Measurements from ENCODE around the gene CENPB. TPM values are rescaled to one million over a fixed set of nuclear protein-coding genes. Genes with fewer than 3 reads are reported as not detected.
A peak's percentile ranks its signal among the peaks of the same experiment; 100 is the strongest.

The CENPB gene
- total and polyA plus RNA-seq, 2 of the 4 experiments (the other 2 are of a cell fraction) = 45.7 to 59.1 TPM

GRCh38 chr20:3768342-3769130 lies 18.0 kb downstream of the CENPB start:
- H2BK120ac ChIP-seq (ENCODE audit: low read depth, low read length) = peak overlapping the region; percentile 8; the same call in 1 of the 2 replicates
- peak overlapping the region; percentile 67 for H3K4me3 ChIP-seq (ENCODE audit: insufficient read depth, low read depth, low read length)
- 3% methylated on average over 12 of the region's 51 CpGs; no CpG with 5 or more reads in 1 of the 2 experiments for WGBS, 2 experiments (ENCODE audit: extremely low coverage in 2 of 2, insufficient read length in 1 of 2)
- H3K9me1 ChIP-seq (ENCODE audit: insufficient read depth, low read length) = no peaks in the 10 kb centered on the region; the same call in 1 of the 2 replicates
- H4K91ac ChIP-seq (ENCODE audit: insufficient read depth, low read depth, low read length) = peak overlapping the region; percentile 64
- H3K36me3 ChIP-seq (ENCODE audit: control insufficient read depth, insufficient read depth, low read length) = no peaks in the 10 kb centered on the region
- H2BK15ac ChIP-seq (ENCODE audit: low read depth, low read length) = peak overlapping the region; percentile 6; the same call in 1 of the 3 replicates
- H3K56ac ChIP-seq (ENCODE audit: extremely low read depth, insufficient read depth, low read length) = peak overlapping the region; percentile 37; the same call in 1 of the 2 replicates
- ChIA-PET POLR2A (ENCODE audit: unreplicated experiment) (interaction anchor here (1.0 to 1.2 kb wide), 2 partner anchors 8 to 10 kb away, joined by 3 to 4 read pairs; no protein-coding TSS in a partner anchor), CTCF (interaction anchor here (0.6 to 1.9 kb wide), 8 partner anchors 10 to 98 kb away, joined by 3 to 9 read pairs (median 4); partner anchors contain the start of genes AP5S1, CENPB and SPEF1)
- BruUV-seq (replicated peaks) = no TSS peak
- intact Hi-C loops (cut with micrococcal nuclease) = loop anchor here (2.0 to 5.0 kb wide), 2 partner anchors 52 to 91 kb away; no protein-coding TSS in a partner anchor
- H3K4me2 ChIP-seq (ENCODE audit: low read depth, low read length) = peak overlapping the region; percentile 73
- H2BK5ac ChIP-seq (ENCODE audit: low read depth, low read length, poor library complexity, severe bottlenecking) = peak overlapping the region; percentile 66
- H3K4me1 ChIP-seq (ENCODE audit: control insufficient read depth, insufficient read depth, low read length) = peaks cover 11% of the 10 kb centered on the region
- no peaks in the 10 kb centered on the region; the same call in 1 of the 2 replicates for H4K20me1 ChIP-seq (ENCODE audit: insufficient read depth, low read length)
- peak overlapping the region; percentile 92 to 97 for H4K8ac ChIP-seq (ENCODE audit: low read depth in 2 of 2, low read length in 2 of 2)
- peak; percentile 54 for ATAC-seq (ENCODE audit: low read depth)
- peak overlapping the region; percentile 94 for H2AK9ac ChIP-seq (replicated peaks; ENCODE audit: low read depth, low read length, poor library complexity)
- TF ChIP-seq MAZ (IDR thresholded peaks at IDR 0.05; ENCODE audit: borderline replicate concordance, low read depth, low read length) = peak; percentile 19; the same call in 1 of the 2 replicates
- peak; percentile 38 for TF ChIP-seq CTCF (conservative IDR thresholded peaks at IDR 0.05; ENCODE audit: low read depth, low read length)
- 0 out of 2 replicates have a peak, but pooled peaks have one; percentile 6 for TF ChIP-seq USF2 (IDR thresholded peaks at IDR 0.05; ENCODE audit: low read depth, low read length)
- TF ChIP-seq MXI1 (IDR thresholded peaks at IDR 0.05; ENCODE audit: borderline replicate concordance, low read depth, low read length) = peak; percentile 68; the same call in 1 of the 2 replicates
- TF ChIP-seq POLR2A (IDR thresholded peaks at IDR 0.05; ENCODE audit: low read depth, low read length) = peak; percentile 71; the same call in 1 of the 2 replicates
- no peak; the same call in 1 of the 2 replicates for TF ChIP-seq SMC3 (IDR thresholded peaks at IDR 0.05; ENCODE audit: low read depth, low read length)
- peak; percentile 39 for TF ChIP-seq RAD21 (IDR thresholded peaks at IDR 0.05; ENCODE audit: low read length)
- TF ChIP-seq NFE2L2 (IDR thresholded peaks at IDR 0.05; ENCODE audit: low read depth, low read length) = no peak
- TF ChIP-seq FOS (IDR thresholded peaks at IDR 0.05; ENCODE audit: low read depth, low read length) = peak; percentile 63
- no peak overlapping the region for H2BK20ac ChIP-seq (ENCODE audit: low read depth, low read length)
- H3K9me3 ChIP-seq (ENCODE audit: control insufficient read depth, insufficient read depth, low read length) = no peaks in the 10 kb centered on the region
- peak; percentile 81 for DNase-seq
- H3K18ac ChIP-seq (ENCODE audit: low read depth, low read length) = peak overlapping the region; percentile 32; the same call in 1 of the 2 replicates
- dilution Hi-C loops (cut with HindIII; ENCODE audit: low sequenced_read_pairs, unreplicated experiment) = no loop called here
- H3K79me1 ChIP-seq (ENCODE audit: low read depth in 1 of 2, low read length in 2 of 2) = peaks cover 13 to 29% of the 10 kb centered on the region in 2 experiments
- H3K14ac ChIP-seq (replicated peaks; ENCODE audit: low read depth, low read length) = peak overlapping the region; percentile 69
- H4K5ac ChIP-seq (ENCODE audit: low read depth, low read length) = peak overlapping the region; percentile 76
- peak overlapping the region; percentile 87 for H3K4ac ChIP-seq (ENCODE audit: low read depth, low read length)
- peak overlapping the region; percentile 69 for H3K9ac ChIP-seq (ENCODE audit: low read depth, low read length)
- in situ Hi-C loops (cut with MboI; ENCODE audit: low sequenced_read_pairs) = no loop called here
- H3K23ac ChIP-seq (ENCODE audit: low read depth, low read length) = peak overlapping the region; percentile 39; the same call in 1 of the 2 replicates
- no peaks in the 10 kb centered on the region for H3K27me3 ChIP-seq (ENCODE audit: control insufficient read depth, insufficient read depth, low read length)
- peak overlapping the region; percentile 89 for H3K27ac ChIP-seq (ENCODE audit: insufficient read depth, low read length)
- peak overlapping the region; percentile 86 for H2AK5ac ChIP-seq (ENCODE audit: low read depth, low read length)
- peak overlapping the region; percentile 96 for H2AFZ ChIP-seq (replicated peaks; ENCODE audit: low read length, poor library complexity)

All from IMR-90 (cell line).